ENCODE measurements around the gene NAP1L4.

Gene NAP1L4

GRCh38 chr11:3004481-3004880 lies 12.4 kb upstream of the NAP1L4 start:
- H3K27ac ChIP-seq, result no peak overlapping the region
- DNase-seq, result peak in 1 of 2 donors; percentile 44
- H3K4me1 ChIP-seq, result peaks cover 0 to 31% (median 22%) of the 10 kb centered on the region in 4 donors
- no peak for TF ChIP-seq CTCF (IDR thresholded peaks at IDR 0.05)
- no peaks in the 10 kb centered on the region for H3K27me3 ChIP-seq
- peaks cover 48 to 82% (median 75%) of the 10 kb centered on the region in 3 donors for H3K36me3 ChIP-seq
- no peak overlapping the region for H3K4me3 ChIP-seq
- intact Hi-C loops (cut with DNase I; ENCODE audit: low total_unique reads), result no loop called here
- no peaks in the 10 kb centered on the region for H3K9me3 ChIP-seq

GRCh38 chr11:3003396-3004231 lies 11.5 kb upstream of the NAP1L4 start:
- intact Hi-C loops (cut with DNase I; ENCODE audit: low total_unique reads), result no loop called here
- no peak overlapping the region for H3K4me3 ChIP-seq
- H3K36me3 ChIP-seq, result peaks cover 40 to 73% (median 67%) of the 10 kb centered on the region in 3 donors
- TF ChIP-seq CTCF (IDR thresholded peaks at IDR 0.05), result no peak
- no peak overlapping the region for H3K27ac ChIP-seq
- no peaks in the 10 kb centered on the region for H3K27me3 ChIP-seq
- DNase-seq, result peak in 1 of 2 donors; percentile 45
- H3K4me1 ChIP-seq, result peaks cover 0 to 33% (median 22%) of the 10 kb centered on the region in 4 donors
- H3K9me3 ChIP-seq, result no peaks in the 10 kb centered on the region

GRCh38 chr11:3002871-3003270 lies 10.7 kb upstream of the NAP1L4 start:
- DNase-seq, result peak in 1 of 2 donors; percentile 49
- peaks cover 0 to 33% (median 22%) of the 10 kb centered on the region in 4 donors for H3K4me1 ChIP-seq
- TF ChIP-seq CTCF (IDR thresholded peaks at IDR 0.05), result no peak
- peaks cover 40 to 67% (median 66%) of the 10 kb centered on the region in 3 donors for H3K36me3 ChIP-seq
- intact Hi-C loops (cut with DNase I; ENCODE audit: low total_unique reads), result no loop called here
- H3K27me3 ChIP-seq, result no peaks in the 10 kb centered on the region
- no peak overlapping the region for H3K27ac ChIP-seq
- H3K4me3 ChIP-seq, result no peak overlapping the region
- no peaks in the 10 kb centered on the region for H3K9me3 ChIP-seq

GRCh38 chr11:3002351-3002861 lies 10.3 kb upstream of the NAP1L4 start:
- DNase-seq, result peak in 1 of 2 donors; percentile 56
- Histone ChIP-seq H3K36me3 (peaks cover 38 to 66% (median 61%) of the 10 kb centered on the region in 3 donors), H3K27me3 (no peaks in the 10 kb centered on the region), H3K27ac (peak overlapping the region in 1 of 2 donors; percentile 72), H3K4me1 (peaks cover 0 to 33% (median 22%) of the 10 kb centered on the region in 4 donors), H3K4me3 (no peak overlapping the region), H3K9me3 (no peaks in the 10 kb centered on the region)
- no peak for TF ChIP-seq CTCF (IDR thresholded peaks at IDR 0.05)
- intact Hi-C loops (cut with DNase I; ENCODE audit: low total_unique reads), result no loop called here

GRCh38 chr11:3001496-3001895 lies 9.4 kb upstream of the NAP1L4 start:
- peaks cover 29 to 57% (median 52%) of the 10 kb centered on the region in 3 donors for H3K36me3 ChIP-seq
- no peaks in the 10 kb centered on the region for H3K9me3 ChIP-seq
- no peak overlapping the region for H3K4me3 ChIP-seq
- peaks cover 0 to 33% (median 22%) of the 10 kb centered on the region in 4 donors for H3K4me1 ChIP-seq
- H3K27me3 ChIP-seq, result no peaks in the 10 kb centered on the region
- intact Hi-C loops (cut with DNase I; ENCODE audit: low total_unique reads), result no loop called here
- H3K27ac ChIP-seq, result peak overlapping the region; percentile 69 to 72
- DNase-seq, result peak in 1 of 2 donors; percentile 82
- TF ChIP-seq CTCF (IDR thresholded peaks at IDR 0.05), result no peak

All from tibial artery (tissue), 4 donors.